GM21381 (cell line): ENCODE data around the gene UBE2E1.
"Not testable (repeated sequence)": the region's sequence is repeated elsewhere in the genome, so short reads cannot be mapped to it uniquely, and the experiment has no call there.

Experiments
- ATAC-seq: cut with Tn5 transposase; IDR thresholded peaks from one replicate; pipeline ENCODE4 v1.9.1; 2021; ENCODE audit warnings: mild to moderate bottlenecking, moderate library complexity; ENCODE audit not compliant: unreplicated experiment

Gene UBE2E1

GRCh38 chr3:23843869-23844268, 38.1 kb downstream of the UBE2E1 start:
- no peak for ATAC-seq

GRCh38 chr3:23845326-23846216, 39.8 kb downstream of the UBE2E1 start:
- ATAC-seq: no peak

GRCh38 chr3:23849462-23849861, 43.7 kb downstream of the UBE2E1 start:
- not testable (repeated sequence) for ATAC-seq

GRCh38 chr3:23856286-23856685, 50.5 kb downstream of the UBE2E1 start:
- no peak for ATAC-seq

GRCh38 chr3:23859012-23859743, 53.4 kb downstream of the UBE2E1 start:
- ATAC-seq: no peak

GRCh38 chr3:23859839-23860382, 54.2 kb downstream of the UBE2E1 start:
- no peak for ATAC-seq

GRCh38 chr3:23861689-23862088, 55.9 kb downstream of the UBE2E1 start:
- no peak for ATAC-seq

GRCh38 chr3:23863060-23863459, 57.3 kb downstream of the UBE2E1 start:
- no peak for ATAC-seq

GRCh38 chr3:23864931-23865330, 59.2 kb downstream of the UBE2E1 start:
- no peak for ATAC-seq

GRCh38 chr3:23865595-23866396, 60.0 kb downstream of the UBE2E1 start:
- peak; percentile 57 for ATAC-seq

- no peak for ATAC-seq
These were observed 61.6 kb downstream of the UBE2E1 start for GRCh38 chr3:23867400-23867799.

GRCh38 chr3:23867838-23868237, 62.1 kb downstream of the UBE2E1 start:
- ATAC-seq: no peak

GRCh38 chr3:23869977-23870662, 64.4 kb downstream of the UBE2E1 start:
- no peak for ATAC-seq

- ATAC-seq: not testable (repeated sequence)
These were observed 64.9 kb downstream of the UBE2E1 start for GRCh38 chr3:23870663-23871043.

- ATAC-seq: not testable (repeated sequence)
These were observed 65.6 kb downstream of the UBE2E1 start for GRCh38 chr3:23871361-23871760.

- ATAC-seq: no peak
These were observed 66.6 kb downstream of the UBE2E1 start for GRCh38 chr3:23872330-23872729.

GRCh38 chr3:23873941-23874340, 68.2 kb downstream of the UBE2E1 start:
- no peak for ATAC-seq

- no peak for ATAC-seq
These were observed 68.8 kb downstream of the UBE2E1 start for GRCh38 chr3:23874359-23875112.

- ATAC-seq: no peak
These were observed 69.5 kb downstream of the UBE2E1 start for GRCh38 chr3:23875113-23875725.
